Iris pigment epithelial cell (primary cell): ENCODE results near the gene CDK5RAP2.

Experiments used
- DNase-seq: peaks from one replicate; pipeline ENCODE4 v3.0.0-alpha.2; 2011; ENCODE audit warnings: low read depth

CDK5RAP2 gene

DNA sequence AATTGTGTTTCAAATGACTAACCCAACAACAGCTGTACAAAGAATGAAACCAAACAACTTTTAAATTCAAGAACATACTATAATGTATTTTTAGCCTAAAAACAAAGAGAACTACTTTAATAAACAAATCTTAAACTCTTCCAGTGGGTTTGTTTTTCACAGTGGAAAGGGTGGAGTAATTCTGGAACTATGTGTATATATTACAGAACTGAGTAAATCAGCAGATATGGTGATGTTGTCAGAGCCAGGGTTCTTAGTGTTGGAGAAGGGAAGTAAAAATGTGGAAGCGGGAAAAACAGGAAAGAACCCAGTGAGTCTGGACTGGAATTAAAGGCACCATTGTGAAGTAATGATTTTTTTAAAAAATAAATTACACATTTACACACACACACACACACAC lies 144.9 kb downstream of the CDK5RAP2 start:
- peak; percentile 81 for DNase-seq

DNA sequence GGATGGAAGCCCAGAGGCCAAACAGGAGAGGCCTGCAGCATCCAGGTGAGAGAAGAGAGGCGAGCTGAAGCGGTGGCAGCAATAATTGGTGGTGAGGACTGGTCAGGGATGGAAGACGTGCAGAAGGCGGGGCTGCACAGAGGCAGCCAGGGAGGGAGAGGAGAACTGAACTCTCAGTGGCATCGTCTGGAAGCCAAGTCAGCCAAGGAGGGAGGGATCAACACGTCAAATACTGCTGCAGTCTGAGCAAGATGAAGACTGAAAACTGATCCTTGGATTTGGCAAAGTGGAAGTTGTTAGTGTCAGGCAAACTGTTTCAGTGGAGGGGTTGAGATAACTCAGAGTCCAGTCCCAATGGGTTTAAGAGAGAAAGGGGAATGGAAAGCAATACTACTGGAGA lies 145.4 kb downstream of the CDK5RAP2 start:
- DNase-seq: peak; percentile 96

DNA sequence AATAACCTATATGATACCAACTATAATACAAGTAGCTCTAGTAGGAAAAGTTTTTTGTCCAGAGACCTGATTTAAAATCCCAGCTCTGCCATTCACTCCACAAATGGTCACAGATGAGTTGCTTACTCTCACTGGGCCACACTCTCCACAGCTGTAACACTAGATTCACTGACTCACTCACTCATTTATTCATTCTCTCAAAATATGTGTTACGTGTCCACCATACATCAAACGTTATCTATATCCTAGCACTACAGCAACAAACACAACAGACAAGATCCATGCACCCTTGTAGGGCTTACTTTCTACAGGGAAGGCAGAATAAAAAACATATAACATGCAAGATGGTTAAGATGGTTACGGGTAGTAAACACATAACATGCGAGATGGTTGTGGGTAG lies 146.3 kb downstream of the CDK5RAP2 start:
- DNase-seq: no peak

DNA sequence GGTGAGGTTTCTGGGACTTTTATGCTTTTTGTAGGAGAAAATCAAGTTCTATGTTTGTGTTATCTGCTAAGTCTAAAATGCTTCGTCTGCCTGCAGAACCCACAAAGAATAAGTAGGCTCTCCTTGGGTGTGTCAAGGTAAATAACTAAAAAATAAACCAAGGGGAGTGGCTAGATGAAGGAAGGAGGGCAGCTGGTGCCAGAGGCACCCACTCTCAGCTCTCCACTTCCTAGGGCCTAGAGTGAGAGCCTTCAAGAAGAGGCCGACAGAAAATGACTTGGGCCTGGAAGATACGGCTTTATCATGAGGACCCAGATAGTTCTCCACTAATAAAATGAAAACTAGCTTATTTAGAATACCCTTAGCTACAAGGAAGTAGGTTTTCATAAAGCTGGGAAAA lies 147.4 kb downstream of the CDK5RAP2 start:
- DNase-seq: no peak

DNA sequence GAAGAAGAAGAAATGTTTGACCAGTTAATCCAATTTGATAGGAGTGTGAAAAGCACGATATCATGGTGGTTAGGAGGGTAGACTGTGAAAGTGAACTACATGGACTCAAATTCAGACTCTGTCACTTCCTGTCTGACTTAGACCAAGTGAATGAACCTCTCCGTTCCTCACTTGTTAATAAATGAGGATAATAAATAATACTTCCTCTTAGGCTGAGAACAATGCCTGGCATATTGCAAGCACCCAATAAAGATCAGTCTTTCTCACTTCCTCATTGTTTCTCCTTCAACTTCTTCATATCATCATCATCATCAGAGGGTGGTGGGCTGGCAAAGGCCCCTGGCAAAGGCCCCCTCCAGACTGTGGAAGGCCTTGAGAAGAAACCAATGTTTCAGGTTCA lies 148.7 kb downstream of the CDK5RAP2 start:
- no peak for DNase-seq

DNA sequence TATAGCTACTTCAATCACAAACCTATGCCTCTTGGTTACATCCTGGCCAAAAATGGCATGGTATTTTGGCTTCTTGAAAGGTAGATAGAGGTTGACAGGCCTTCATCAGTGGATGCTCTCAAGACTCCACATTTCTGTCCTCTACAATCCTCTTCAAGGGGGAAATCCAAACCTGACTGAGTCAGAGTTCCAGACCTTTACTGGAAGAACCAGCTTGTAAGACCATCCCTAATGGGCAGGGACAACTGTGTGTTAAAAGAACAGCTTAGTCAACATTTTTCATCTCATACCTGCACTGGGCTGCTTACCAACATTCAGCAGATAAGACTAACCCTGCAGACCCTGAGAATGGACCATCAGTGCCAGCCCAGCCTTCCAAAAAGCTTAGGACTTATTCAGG lies 155.7 kb downstream of the CDK5RAP2 start:
- DNase-seq: no peak

DNA sequence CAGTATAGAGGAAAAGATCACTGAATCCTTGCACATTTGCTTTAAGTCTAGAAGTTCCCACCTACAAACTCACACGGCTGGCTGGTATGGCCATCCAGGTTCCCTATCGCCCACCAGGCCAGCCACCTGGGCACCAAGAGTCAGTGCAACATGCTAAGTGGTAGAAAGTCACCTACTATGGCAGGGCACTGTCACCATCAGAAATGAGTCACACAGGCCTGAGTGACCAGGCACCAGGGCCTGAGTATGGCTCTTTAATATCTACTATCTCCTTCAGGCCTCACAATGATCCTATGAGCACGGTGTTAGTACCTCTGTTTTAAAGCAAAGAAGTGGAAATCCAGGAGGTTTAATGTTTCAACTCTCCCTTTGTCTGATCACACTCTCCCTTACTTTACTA lies 156.2 kb downstream of the CDK5RAP2 start:
- DNase-seq: no peak

DNA sequence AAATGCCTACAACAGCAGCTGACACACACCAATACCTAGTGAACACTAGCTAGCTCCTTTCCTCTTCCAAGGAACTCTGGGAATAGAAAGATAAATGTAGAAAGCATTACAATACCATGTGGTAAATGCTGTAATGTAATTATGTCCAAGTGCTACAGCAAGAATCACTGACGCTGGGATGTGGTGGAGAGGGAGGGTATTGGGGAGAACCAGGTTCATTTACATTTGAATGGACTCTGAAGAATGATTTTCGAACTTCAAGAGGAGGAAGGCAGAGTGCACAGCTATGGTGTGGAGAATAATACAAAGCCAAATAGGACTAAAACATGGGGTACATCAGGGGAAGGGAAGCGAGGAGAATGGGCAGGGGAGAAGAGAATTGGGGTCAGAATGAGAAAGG lies 158.0 kb downstream of the CDK5RAP2 start:
- DNase-seq: no peak

DNA sequence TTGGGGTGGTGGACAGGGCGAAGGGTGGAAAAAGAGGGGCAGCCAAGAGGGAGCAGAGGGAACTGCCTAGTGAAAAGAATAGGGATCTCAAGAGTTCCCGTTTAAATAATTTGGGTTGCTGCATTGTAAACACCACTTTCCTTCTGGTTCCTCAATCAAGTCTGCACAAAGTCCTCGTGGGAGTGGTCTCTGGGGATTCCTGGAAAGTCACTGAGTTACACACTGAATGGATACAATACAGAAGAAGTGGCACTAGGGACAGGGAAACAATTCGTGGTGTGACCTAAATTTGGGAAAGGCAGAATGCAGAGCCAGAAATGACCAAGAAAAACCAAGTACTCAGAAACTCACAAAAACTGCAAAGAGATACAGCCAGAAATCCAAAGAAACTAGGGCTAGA lies 161.7 kb downstream of the CDK5RAP2 start:
- no peak for DNase-seq

DNA sequence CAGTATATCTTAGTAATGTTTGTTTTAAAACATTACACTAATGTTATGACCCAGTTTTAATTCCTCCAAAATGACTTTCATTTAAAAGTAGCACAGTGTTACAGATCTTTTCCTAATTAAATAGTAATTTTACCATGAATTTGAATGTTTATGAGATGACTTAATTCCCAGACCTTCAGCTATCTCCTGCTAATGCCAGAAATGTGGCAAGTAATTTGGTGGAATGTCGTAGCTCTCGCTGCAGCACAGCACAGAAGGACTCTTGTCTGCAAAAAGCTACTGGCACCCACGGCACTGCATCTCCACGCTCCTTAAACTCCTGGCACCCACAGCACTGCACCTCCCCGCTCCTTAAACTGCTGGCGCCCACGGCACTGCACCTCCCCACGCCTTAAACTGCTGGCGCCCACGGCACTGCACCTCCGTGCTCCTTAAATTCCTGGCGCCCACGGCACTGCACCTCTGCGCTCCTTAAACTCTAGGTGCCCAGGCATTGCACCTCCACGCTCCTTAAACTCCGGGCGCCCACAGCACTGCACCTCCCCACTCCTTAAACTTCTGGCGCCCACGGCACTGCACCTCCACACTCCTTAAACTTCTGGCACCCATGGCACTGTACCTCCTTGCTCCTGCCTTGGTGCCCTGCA lies 163.1 kb downstream of the CDK5RAP2 start:
- DNase-seq: no peak

DNA sequence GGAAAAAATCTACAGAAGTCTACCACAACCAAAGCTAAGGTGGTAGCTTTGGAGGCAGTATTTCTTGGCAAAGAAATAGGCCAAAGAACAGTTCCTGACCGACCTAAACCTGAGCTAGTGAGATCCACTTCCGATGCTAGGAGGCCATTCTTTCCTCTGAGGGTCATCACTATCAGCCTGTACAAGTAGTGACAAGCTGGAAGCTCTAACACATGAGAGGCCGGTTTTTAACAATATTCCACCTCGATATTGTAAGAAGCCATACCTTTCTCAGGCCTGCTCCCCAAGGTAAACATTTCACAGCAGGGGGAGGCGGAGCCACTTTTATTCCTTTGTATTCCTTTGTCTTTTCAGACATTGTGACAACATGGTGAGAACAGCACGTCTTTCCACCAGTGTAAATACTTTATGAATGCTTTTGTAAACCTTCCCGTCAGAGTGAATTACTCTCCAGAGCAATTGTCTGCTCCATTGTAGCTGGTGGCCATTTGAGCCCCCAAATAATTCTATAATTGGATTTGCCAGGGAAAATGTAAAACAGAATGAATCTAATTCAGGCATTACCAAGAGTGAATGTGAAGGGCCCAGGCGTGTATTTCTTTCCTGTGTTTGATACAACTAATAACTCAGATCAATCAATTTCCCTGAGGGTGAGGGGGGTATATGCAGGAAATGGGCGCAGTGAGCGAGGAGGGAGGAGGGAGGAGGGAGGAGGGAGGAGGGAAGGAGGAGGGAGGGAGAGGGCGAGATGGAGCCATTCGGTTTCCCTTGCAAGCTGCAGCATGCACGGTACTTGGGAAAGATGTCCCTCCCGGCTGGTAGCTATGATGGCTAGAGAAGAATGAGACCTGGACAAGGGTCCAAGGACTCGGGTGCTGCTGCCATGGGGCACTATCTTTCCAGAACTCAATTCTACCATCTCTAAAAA lies 166.6 kb downstream of the CDK5RAP2 start:
- DNase-seq: no peak

DNA sequence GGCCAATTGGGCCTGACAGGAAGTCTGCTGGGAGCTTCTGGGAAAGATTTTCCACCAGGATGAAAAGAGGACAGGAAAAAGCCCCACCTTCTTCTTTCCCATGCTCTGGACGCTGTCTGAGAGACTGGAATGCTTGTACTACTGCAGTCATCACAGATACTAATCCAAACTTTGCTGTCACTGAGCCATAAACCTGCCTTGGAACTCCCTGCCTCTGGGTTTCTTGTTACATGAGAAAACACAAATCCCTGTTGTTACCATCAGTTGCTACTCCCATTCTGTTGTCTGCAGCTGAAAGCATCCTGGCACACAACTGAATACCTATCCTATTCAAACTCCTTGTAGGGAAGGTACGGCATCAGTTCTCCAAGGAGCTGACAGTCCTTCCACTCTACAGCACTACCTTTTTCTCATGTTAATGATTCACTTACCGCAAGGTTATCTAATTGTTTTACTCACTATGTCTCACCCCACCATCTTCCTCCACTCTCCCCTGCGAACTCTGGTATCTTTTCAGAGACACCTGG lies 167.5 kb downstream of the CDK5RAP2 start:
- peak; percentile 77 for DNase-seq

DNA sequence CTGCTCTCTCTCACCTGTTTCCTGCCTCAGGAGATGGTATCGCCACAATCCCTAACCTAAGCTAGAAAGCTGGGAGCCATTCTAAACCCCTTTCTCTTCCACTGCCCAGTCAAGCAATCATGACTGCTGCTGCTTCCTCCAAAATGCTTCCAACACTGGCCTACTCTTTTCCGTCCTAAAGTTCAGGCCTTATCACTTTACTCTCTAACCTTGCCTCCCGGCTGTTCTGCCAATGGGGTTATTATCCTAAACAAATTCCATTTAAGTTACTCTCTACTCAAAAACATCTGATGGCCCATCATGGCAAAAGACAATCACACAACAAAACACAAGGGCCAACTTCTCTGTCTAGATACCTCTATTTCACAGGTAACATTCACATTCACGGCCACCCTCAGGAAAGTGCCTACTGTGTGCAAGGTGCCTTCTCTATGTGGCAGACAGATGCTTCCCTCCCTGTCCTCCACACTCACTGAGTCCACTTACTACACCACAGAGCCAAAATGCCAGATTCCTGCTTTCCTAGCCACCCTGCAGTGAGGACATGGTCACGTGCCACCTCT lies 168.0 kb downstream of the CDK5RAP2 start:
- no peak for DNase-seq

DNA sequence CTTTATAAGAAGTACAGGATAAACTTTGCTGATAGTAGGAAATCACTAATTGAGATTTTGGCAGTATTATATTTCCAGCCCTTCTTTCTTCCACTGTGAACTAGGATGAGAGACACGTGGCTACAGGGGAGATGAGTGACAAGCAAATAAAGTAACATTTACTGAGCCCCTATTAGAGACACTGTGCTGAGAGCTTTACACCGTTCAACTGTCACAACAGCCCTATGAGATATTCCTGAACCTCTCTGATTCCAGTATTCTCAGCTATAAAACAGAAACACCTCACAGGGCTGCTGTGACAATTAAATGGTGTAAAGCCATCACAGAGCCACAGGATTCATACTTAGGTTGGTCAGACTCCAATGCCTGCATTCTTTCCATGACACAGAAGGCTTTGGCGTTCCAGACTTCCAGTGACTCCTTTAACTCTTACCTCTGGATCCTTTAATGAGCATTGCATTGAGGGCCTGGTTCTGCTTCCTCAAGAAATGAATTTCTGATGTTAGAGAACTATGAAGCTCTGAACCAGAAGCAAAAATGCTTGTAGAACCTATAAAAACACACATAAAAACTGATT lies 169.0 kb downstream of the CDK5RAP2 start:
- DNase-seq: no peak

DNA sequence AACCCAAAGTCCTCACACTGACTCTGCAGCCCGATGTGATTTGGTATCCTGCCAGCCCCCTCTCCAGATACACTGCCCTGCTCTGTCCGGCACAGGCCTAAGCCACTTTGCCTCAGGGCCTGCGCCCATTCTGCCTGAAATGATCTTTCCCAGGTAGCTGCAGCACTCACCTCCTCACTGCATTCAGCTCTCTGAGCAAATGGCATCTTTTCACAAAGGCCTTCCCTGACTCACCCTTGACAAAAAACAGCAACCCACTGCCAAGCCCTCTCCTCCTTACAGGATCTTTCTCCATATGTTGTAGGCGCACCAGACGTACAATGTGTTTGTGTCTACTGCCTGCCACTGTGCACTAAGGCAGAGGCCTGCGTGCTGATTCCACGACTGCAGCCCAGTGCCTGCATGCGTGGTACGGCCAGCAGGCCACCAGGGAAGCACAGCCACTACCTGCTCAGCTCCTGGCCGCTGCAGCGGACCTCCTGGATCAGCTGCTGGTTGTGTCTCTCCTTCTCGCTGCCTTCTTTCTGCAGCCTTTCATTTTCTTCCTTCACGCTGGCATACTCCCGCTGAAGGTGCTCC lies 171.2 kb downstream of the CDK5RAP2 start:
- no peak for DNase-seq

DNA sequence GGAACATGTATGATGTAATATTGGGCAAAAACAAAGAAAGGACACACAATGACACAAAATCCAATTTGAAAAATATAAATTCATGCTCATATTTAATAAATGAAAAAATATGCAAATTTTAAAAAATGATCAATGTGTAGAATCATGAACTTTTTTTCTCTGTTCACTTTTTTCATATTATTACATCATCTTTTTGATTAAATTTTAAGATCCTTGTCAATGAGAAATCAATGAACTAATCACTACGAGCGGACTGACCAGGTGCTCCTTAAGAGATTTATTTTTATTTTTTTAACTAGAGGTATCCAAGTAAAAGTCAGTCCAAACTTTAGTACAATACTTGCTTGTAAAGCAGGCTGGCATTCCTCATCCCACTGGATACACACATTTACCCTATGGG lies 174.1 kb downstream of the CDK5RAP2 start:
- DNase-seq: no peak

DNA sequence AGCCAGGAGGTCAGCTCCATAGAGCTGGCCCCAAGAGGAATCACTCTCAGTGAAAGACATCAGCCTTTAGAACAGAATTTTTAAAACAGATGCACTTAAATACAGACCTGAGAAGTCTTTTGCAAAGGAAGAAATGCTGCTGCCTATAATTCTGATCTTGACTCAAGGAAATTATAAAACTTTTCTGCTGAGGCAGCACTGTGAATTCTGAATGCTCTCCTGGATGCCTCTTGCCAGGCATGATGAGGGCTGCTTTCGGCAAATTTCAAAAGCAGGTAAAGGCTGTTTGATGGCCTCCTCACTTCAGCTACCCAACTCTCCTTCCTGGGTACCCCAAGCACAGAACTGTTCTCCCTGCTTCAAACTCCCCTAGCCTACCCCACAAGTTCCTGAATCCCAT lies 174.8 kb downstream of the CDK5RAP2 start:
- DNase-seq: no peak

DNA sequence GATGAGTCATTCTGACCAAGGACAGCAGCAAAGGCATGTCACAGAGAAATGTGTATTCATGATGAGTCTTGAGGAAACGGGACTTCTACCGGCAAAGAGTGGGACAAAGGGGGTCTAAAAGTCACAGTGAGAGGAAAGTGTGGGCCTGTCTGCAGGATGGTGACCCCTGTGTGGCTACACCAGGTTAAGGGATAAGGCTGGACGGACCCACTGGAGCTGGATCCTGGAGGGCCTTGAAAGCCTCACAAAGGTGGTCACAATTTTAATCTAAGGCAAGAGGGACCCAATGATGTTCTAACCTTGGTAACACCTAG lies 176.5 kb downstream of the CDK5RAP2 start:
- DNase-seq: no peak

DNA sequence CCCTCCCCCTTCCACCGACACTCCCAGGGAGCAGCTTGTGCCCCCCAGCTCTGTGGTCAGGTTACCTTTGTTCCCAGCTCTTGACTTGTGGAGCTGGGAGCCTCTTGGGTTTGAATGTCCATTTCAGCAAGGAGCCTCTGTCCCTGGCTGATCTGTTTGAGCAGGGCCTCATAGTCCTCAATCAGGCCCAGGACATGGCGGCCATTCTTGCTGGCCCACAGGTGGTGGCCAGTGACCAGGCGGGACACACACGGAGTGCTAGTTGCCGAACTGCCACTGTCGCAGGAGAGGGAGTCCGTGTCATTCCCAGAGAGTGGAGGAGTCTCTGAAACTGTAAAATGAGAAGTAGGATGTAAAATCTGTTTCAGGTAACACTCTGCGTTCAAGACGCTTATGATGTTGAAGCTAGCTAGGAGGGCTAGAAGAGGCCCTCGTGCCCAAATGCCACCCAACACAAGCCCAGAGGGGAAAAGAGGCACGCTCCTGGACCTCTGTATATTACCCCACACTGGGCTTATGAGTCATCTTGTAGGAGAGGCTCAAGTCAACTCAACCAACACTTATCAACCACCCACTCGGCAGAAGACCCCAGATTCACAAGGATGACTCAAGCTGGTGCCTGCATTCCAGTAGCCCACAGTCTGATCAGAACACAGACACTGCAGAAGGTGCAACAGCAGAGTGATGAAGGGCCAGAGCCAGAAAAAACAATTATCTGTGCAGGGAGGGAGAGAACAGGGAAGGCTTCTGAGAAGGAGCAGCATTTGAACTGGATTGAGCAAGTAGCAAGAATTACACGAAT lies 177.0 kb downstream of the CDK5RAP2 start:
- DNase-seq: peak; percentile 99

DNA sequence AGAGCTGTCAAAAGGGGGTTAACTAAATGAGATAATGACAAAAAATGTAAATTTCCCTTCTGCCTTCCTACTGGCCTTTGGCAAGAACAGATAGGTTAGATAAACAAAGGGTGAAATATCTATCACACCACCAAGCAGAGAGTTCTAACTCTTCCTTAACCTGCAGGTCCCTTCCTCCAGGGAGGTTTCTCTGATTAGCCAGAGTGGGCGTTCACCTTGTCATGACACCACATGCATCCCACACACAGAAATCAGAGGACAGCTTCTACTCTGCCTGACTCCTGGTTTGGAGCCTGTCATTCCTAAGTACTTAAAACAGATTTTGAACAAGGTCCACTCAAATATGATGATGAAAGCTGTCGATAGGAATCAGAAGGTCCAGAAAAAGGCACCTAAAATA lies 180.0 kb downstream of the CDK5RAP2 start:
- no peak for DNase-seq

DNA sequence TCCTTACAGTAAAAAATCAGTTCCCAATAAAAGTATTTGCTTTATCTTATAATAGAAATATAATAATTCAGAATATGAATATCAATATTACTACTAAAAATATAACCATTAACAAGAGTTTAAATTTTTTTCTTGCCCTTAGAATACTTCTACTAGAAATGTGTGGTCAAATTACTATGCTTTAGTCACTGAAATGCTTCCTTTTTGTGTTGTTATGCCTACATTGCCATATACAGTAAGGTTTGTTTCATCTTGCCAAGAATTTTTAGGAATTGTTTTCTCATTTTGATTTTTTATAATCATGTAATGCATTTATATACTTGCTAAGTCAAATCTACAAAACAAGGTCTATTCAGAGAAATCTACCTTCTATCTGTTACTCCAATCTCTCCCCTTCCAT lies 181.7 kb downstream of the CDK5RAP2 start:
- no peak for DNase-seq

DNA sequence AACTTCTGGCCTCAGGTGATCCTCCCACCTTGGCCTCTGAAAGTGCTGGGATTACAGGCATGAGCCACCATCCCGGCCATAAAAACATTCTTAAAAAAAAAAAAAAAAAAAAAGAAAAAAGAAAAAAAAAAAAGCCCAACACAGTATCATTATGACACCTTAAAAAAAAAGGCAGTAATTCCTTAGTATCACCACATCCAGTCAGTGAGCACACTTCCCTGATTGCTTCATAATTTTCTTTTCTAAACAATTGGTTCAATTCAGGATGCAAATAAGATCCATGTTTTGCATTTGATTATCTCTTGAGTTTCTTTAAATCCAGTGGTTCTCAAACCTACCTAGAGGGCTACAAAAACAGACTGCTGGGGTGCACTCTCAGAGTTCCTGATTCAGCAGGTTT lies 182.5 kb downstream of the CDK5RAP2 start:
- no peak for DNase-seq
